ENCODE data around the gene HOXB6. TPM values are rescaled to one million over a fixed set of nuclear protein-coding genes. Genes with fewer than 3 reads are reported as not detected.

Gene HOXB6
- total and polyA plus RNA-seq, 5 donors = 0.74 to 1.8 (median 1.1) TPM

GRCh38 chr17:48546924-48547807 is 57.6 kb downstream of the HOXB6 start:
- DNase-seq (no peak), ATAC-seq (peak in 1 of 2 donors; percentile 10)
- Histone ChIP-seq H3K27ac (ENCODE audit: low read length) (peak overlapping the region; percentile 88), H3K27me3 (ENCODE audit: control insufficient read depth, insufficient read depth) (no peaks in the 10 kb centered on the region), H3K4me1 (ENCODE audit: control insufficient read depth, insufficient read depth, low read length) (peaks cover 3% of the 10 kb centered on the region), H3K9me3 (ENCODE audit: control insufficient read depth, low read length) (no peaks in the 10 kb centered on the region), H3K4me3 (ENCODE audit: low read length) (peak overlapping the region; percentile 45)
- intact Hi-C loops (cut with DNase I) = no loop called here
- WGBS = 30% methylated on average over 10 of the region's 10 CpGs

- no peaks in the 10 kb centered on the region for H3K9me3 ChIP-seq (ENCODE audit: control insufficient read depth, low read length)
- H3K4me1 ChIP-seq (ENCODE audit: control insufficient read depth, insufficient read depth, low read length) = peaks cover 3% of the 10 kb centered on the region
- intact Hi-C loops (cut with DNase I) = no loop called here
- no peak for ATAC-seq
- peak overlapping the region; percentile 88 for H3K27ac ChIP-seq (ENCODE audit: low read length)
- peak in 1 of 3 donors; percentile 28 for DNase-seq
- WGBS = 39% methylated on average over 10 of the region's 10 CpGs
- peak overlapping the region; percentile 45 for H3K4me3 ChIP-seq (ENCODE audit: low read length)
- H3K27me3 ChIP-seq (ENCODE audit: control insufficient read depth, insufficient read depth) = no peaks in the 10 kb centered on the region
These were observed 58.5 kb downstream of the HOXB6 start for GRCh38 chr17:48546137-48546923.

Small RNA genes within 50 kb of the gene (microRNA-seq; reads per million reads assigned to microRNA genes)
- gene MIR196A1 = 0 reads per million in 2 donors

Other genes starting within 250 kb of the HOXB6 start
- gene SKAP1, start 174.8 kb downstream of the HOXB6 start, total RNA-seq = under 1 TPM in 3 of 4 donors, not detected in 1; 0.38 to 0.77 (median 0.54) TPM
- gene SKAP1, start 174.8 kb downstream of the HOXB6 start, polyA plus RNA-seq = 0.54 TPM
- gene HOXB1, start 74.0 kb downstream of the HOXB6 start, total RNA-seq = not detected
- not detected for gene HOXB1, start 74.0 kb downstream of the HOXB6 start, polyA plus RNA-seq
- gene HOXB2, start 59.9 kb downstream of the HOXB6 start, total RNA-seq = 1 to 10 TPM; 2.4 to 9.9 (median 6.0) TPM
- 5.5 TPM for gene HOXB2, start 59.9 kb downstream of the HOXB6 start, polyA plus RNA-seq
- 1 to 10 TPM in 1 of 4 donors, under 1 TPM in 3; 0.38 to 1.1 (median 0.52) TPM for gene HOXB4, start 26.6 kb downstream of the HOXB6 start, total RNA-seq
- gene HOXB4, start 26.6 kb downstream of the HOXB6 start, polyA plus RNA-seq = 1.1 TPM
- gene HOXB3, start 14.7 kb downstream of the HOXB6 start, total RNA-seq = 1 to 10 TPM; 1.2 to 2.3 (median 2.2) TPM
- 2.8 TPM for gene HOXB3, start 14.7 kb downstream of the HOXB6 start, polyA plus RNA-seq
- under 1 TPM in 3 of 4 donors, not detected in 1; 0.12 to 0.37 (median 0.14) TPM for gene HOXB5, start 11.2 kb downstream of the HOXB6 start, total RNA-seq
- gene HOXB5, start 11.2 kb downstream of the HOXB6 start, polyA plus RNA-seq = 0.14 TPM
- gene HOXB7, start 6.0 kb upstream of the HOXB6 start, total RNA-seq = under 1 TPM; 0.50 to 0.80 (median 0.59) TPM
- gene HOXB7, start 6.0 kb upstream of the HOXB6 start, polyA plus RNA-seq = 0.48 TPM
- not detected for gene HOXB8, start 10.3 kb upstream of the HOXB6 start, total RNA-seq
- not detected for gene HOXB8, start 10.3 kb upstream of the HOXB6 start, polyA plus RNA-seq
- not detected for gene HOXB9, start 21.4 kb upstream of the HOXB6 start, total RNA-seq
- gene HOXB9, start 21.4 kb upstream of the HOXB6 start, polyA plus RNA-seq = 0.02 TPM
- not detected for gene PRAC1, start 117.5 kb upstream of the HOXB6 start, total RNA-seq
- not detected for gene PRAC1, start 117.5 kb upstream of the HOXB6 start, polyA plus RNA-seq
- not detected for gene PRAC2, start 118.2 kb upstream of the HOXB6 start, total RNA-seq
- gene PRAC2, start 118.2 kb upstream of the HOXB6 start, polyA plus RNA-seq = not detected
- gene HOXB13, start 123.8 kb upstream of the HOXB6 start, total RNA-seq = not detected
- gene HOXB13, start 123.8 kb upstream of the HOXB6 start, polyA plus RNA-seq = not detected
- gene TTLL6, start 212.2 kb upstream of the HOXB6 start, total RNA-seq = under 1 TPM in 2 of 4 donors, not detected in 2; 0.06 to 0.23 TPM
- 0.27 TPM for gene TTLL6, start 212.2 kb upstream of the HOXB6 start, polyA plus RNA-seq
- 100 to 1,000 TPM; 220 to 298 (median 281) TPM for gene CALCOCO2, start 226.0 kb upstream of the HOXB6 start, total RNA-seq
- gene CALCOCO2, start 226.0 kb upstream of the HOXB6 start, polyA plus RNA-seq = 131 TPM

Measured in right cardiac atrium (tissue), 5 donors.